Measurements from ENCODE around the gene GM2A.
"Not testable (repeated sequence)": the region's sequence is repeated elsewhere in the genome, so short reads cannot be mapped to it uniquely, and the experiment has no call there.

GM2A gene

GRCh38 chr5:151251001-151251551 is 1.9 kb upstream of the GM2A start:
- no peak for DNase-seq (ENCODE audit: insufficient read length, low spot score)
- FAIRE-seq, result peak; percentile 76

GRCh38 chr5:151251621-151252020 is 1.4 kb upstream of the GM2A start:
- DNase-seq (ENCODE audit: insufficient read length, low spot score) (no peak), FAIRE-seq (peak; percentile 26)

GRCh38 chr5:151253605-151253950 is 593 bp downstream of the GM2A start:
- FAIRE-seq (no peak), DNase-seq (ENCODE audit: insufficient read length, low spot score) (no peak)

GRCh38 chr5:151254556-151254955 is 1.6 kb downstream of the GM2A start:
- DNase-seq (ENCODE audit: insufficient read length, low spot score), result no peak
- FAIRE-seq, result no peak

GRCh38 chr5:151254990-151255389 is 2.0 kb downstream of the GM2A start:
- not testable (repeated sequence) for FAIRE-seq

GRCh38 chr5:151255621-151256286 is 2.8 kb downstream of the GM2A start:
- FAIRE-seq (peak; percentile 99), DNase-seq (ENCODE audit: insufficient read length, low spot score) (peak; percentile 61)

More at GRCh38 chr5:151254990-151255389, 2.0 kb downstream of the GM2A start:
- not testable (repeated sequence) for DNase-seq (ENCODE audit: insufficient read length, low spot score)

GRCh38 chr5:151257731-151258181 is 4.8 kb downstream of the GM2A start:
- DNase-seq (ENCODE audit: insufficient read length, low spot score), result peak; percentile 36
- FAIRE-seq, result peak; percentile 94

- FAIRE-seq, result no peak
- no peak for DNase-seq (ENCODE audit: insufficient read length, low spot score)
Measured at GRCh38 chr5:151258201-151258611, 5.2 kb downstream of the GM2A start.

- DNase-seq (ENCODE audit: insufficient read length, low spot score), result no peak
Measured at GRCh38 chr5:151258816-151259215, 5.8 kb downstream of the GM2A start.

GRCh38 chr5:151259931-151260330 is 6.9 kb downstream of the GM2A start:
- no peak for FAIRE-seq
- no peak for DNase-seq (ENCODE audit: insufficient read length, low spot score)

More at GRCh38 chr5:151258816-151259215, 5.8 kb downstream of the GM2A start:
- FAIRE-seq, result peak; percentile 61

GRCh38 chr5:151262532-151262931 is 9.5 kb downstream of the GM2A start:
- no peak for DNase-seq (ENCODE audit: insufficient read length, low spot score)
- FAIRE-seq, result no peak

GRCh38 chr5:151264113-151264512 is 11.1 kb downstream of the GM2A start:
- FAIRE-seq (no peak), DNase-seq (ENCODE audit: insufficient read length, low spot score) (no peak)

- no peak for FAIRE-seq
- DNase-seq (ENCODE audit: insufficient read length, low spot score), result no peak
Measured at GRCh38 chr5:151267491-151268260, 14.7 kb downstream of the GM2A start.

- FAIRE-seq (peak; percentile 83), DNase-seq (ENCODE audit: insufficient read length, low spot score) (no peak)
Measured at GRCh38 chr5:151270599-151270998, 17.6 kb downstream of the GM2A start.

- DNase-seq (ENCODE audit: insufficient read length, low spot score) (no peak), FAIRE-seq (no peak)
Measured at GRCh38 chr5:151271336-151271735, 18.4 kb downstream of the GM2A start.

GRCh38 chr5:151274666-151275065 is 21.7 kb downstream of the GM2A start:
- FAIRE-seq (no peak), DNase-seq (ENCODE audit: insufficient read length, low spot score) (no peak)

GRCh38 chr5:151275803-151276202 is 22.8 kb downstream of the GM2A start:
- DNase-seq (ENCODE audit: insufficient read length, low spot score) (no peak), FAIRE-seq (no peak)

- FAIRE-seq, result no peak
- DNase-seq (ENCODE audit: insufficient read length, low spot score), result no peak
Measured at GRCh38 chr5:151278845-151279244, 25.9 kb downstream of the GM2A start.

GRCh38 chr5:151280443-151280842 is 27.5 kb downstream of the GM2A start:
- FAIRE-seq, result no peak
- DNase-seq (ENCODE audit: insufficient read length, low spot score), result no peak

GRCh38 chr5:151281001-151281639 is 28.1 kb downstream of the GM2A start:
- FAIRE-seq (no peak), DNase-seq (ENCODE audit: insufficient read length, low spot score) (no peak)

- FAIRE-seq, result no peak
Measured at GRCh38 chr5:151283120-151283825, 30.3 kb downstream of the GM2A start.

More at GRCh38 chr5:151283120-151283825, 30.3 kb downstream of the GM2A start:
- DNase-seq (ENCODE audit: insufficient read length, low spot score), result no peak
